ENCODE measurements around the gene ADORA3. TPM values are rescaled to one million over a fixed set of nuclear protein-coding genes. Genes with fewer than 3 reads are reported as not detected.

The ADORA3 gene
- total RNA-seq, 1 experiment from 2014 or later, result not detected

- no peak for DNase-seq (ENCODE audit: extremely low read depth, low read depth)
Observed at GRCh38 chr1:111449703-111450017, 53.8 kb downstream of the ADORA3 start.

Small RNAs within 50 kb of the gene (small RNA-seq; reads per million reads assigned to genes)
- 0 reads per million in 2 experiments for gene RNU6-792P

Other genes starting within 250 kb of the ADORA3 start
- not detected in 2 replicates for gene CHIA, start 212.8 kb downstream of the ADORA3 start, total RNA-seq (2014; rRNA removed; shearing (Covaris generic))
- 0.87 and 2.0 TPM in 2 replicates for gene OVGP1, start 75.9 kb downstream of the ADORA3 start, total RNA-seq (2014; rRNA removed; shearing (Covaris generic))
- gene WDR77, start 54.4 kb downstream of the ADORA3 start, total RNA-seq (2014; rRNA removed; shearing (Covaris generic)), result 19.9 and 21.8 TPM in 2 replicates
- gene ATP5PB, start 54.2 kb downstream of the ADORA3 start, total RNA-seq (2014; rRNA removed; shearing (Covaris generic)), result 321 and 361 TPM in 2 replicates
- gene C1orf162, start 29.6 kb downstream of the ADORA3 start, total RNA-seq (2014; rRNA removed; shearing (Covaris generic)), result 0.30 TPM in 1 of 2 replicates, not detected in the other
- gene TMIGD3, start within 50 bp of the ADORA3 start, total RNA-seq (2014; rRNA removed; shearing (Covaris generic)), result not detected in 2 replicates
- 13.2 and 14.1 TPM in 2 replicates for gene RAP1A, start 116.2 kb upstream of the ADORA3 start, total RNA-seq (2014; rRNA removed; shearing (Covaris generic))
- gene INKA2, start 235.8 kb upstream of the ADORA3 start, total RNA-seq (2014; rRNA removed; shearing (Covaris generic)), result 0.67 and 1.6 TPM in 2 replicates

All from NCI-H460 (cell line).